Measurements from ENCODE around the gene STARD7.
A peak's percentile ranks its signal among the peaks of the same experiment; 100 is the strongest.
"Not testable (repeated sequence)": the region's sequence is repeated elsewhere in the genome, so short reads cannot be mapped to it uniquely, and the experiment has no call there.

STARD7 gene

GRCh38 chr2:96160366-96160765 lies 48.3 kb downstream of the STARD7 start:
- DNase-seq, result not testable (repeated sequence)

DNA sequence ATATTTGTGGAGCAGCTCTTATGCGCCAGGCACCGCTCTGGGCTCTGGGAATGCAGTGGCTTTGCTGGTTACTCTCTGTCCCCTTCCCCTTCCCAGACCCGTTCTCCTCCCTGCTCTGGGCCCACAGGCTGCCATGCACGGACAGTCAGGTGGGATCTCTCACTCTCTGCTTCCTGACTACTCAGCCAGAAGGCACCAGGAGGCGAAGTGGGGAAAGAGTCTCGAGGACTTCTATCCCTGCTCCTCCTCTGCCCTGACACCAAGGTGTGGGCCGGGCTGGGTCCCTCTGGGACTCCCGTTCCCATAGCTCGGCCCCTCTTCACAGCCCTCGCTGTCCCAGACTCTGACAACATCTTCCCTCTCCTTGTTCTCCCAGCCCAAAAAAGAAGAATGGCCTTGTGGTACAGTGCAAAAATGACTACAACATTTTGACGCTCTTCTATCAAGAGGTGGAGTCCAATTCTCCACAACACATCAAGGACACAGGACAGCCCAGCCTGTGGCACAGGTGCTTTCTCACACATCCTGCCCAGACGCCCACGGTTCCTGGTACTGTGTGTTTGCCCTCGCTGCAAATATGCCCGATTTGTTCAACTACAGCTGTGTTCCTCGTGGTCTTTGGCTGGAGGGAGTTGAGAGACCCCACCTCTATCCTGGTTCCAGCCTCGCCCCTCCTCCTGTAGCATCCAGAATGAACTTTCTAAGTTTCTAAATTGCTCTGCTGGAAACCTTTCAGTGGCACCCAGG lies 49.4 kb downstream of the STARD7 start:
- DNase-seq, result peak; percentile 50

GRCh38 chr2:96158554-96158940 lies 50.1 kb downstream of the STARD7 start:
- no peak for DNase-seq

GRCh38 chr2:96157649-96158553 lies 50.7 kb downstream of the STARD7 start:
- peak; percentile 71 for DNase-seq

DNA sequence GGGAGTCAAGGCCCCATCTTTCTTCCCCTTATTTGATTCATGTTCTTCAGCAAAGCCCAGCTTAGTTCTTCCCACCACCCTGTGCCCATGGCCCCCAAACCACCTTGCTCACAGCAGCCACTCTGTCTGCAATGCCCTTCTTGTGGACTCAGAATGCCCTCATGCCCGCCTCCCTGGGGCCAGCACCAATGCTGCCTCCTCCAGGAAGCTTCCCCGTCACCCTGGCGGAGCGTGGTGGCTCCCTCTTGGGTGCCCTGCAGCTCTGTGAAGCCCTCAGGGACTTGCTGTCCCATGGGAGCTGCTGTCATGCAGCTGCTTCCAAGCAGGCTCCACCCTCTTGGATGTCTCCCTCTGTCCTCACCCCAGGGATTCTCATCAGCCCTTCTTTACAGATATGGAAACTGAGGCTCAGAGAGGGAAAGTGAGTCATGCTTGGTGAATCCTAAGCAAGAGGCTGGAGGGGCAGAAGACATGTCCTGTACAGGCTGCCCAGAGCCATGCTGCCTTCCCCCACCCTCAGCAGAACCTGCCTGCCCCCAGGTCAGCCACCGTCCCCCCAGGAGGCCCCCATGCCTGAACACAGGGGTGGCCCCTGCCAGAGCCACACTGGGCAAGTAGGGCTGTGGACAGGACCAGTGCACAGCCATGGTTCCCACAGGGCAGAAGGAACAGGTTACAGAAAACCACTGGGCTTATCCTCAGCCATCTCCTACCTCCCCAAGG lies 51.5 kb downstream of the STARD7 start:
- no peak for DNase-seq

DNA sequence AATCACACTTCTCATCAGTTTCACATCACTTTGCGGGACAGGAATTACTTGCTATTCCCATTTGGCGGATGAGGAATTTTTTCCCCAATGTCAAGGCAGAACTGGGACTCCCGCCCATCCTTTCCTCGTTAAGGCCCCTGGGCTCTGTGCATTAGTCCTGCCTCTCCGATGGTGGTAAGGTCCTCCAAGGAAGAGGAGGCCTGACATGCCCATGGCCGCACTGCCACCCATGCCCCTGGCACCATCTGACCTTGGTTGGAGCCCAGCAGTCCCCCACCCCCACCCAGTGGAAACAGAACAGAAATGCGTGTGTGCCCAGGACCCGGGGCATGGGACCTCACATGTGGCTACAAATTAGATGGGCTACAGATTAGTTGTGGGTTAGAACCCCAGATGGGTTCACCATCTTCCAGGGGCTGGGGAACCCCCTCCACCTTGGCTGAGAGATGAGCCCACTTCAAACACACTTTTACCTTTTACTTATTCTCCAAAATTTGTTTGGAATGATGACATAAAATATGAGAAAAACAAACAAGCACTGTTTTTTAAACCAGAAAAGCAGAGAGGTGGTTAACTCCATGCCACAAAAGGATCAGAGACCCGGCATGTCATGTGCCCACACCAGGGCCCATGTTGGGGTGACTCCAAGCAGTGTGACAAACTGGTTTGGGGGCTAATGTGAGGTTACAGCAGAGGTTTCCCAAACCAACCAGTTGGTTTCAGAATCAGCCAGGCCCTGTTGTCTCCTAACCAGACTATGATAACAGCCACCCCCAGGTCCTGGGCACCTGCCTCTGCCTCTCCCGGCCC lies 52.4 kb downstream of the STARD7 start:
- DNase-seq, result peak; percentile 53

DNA sequence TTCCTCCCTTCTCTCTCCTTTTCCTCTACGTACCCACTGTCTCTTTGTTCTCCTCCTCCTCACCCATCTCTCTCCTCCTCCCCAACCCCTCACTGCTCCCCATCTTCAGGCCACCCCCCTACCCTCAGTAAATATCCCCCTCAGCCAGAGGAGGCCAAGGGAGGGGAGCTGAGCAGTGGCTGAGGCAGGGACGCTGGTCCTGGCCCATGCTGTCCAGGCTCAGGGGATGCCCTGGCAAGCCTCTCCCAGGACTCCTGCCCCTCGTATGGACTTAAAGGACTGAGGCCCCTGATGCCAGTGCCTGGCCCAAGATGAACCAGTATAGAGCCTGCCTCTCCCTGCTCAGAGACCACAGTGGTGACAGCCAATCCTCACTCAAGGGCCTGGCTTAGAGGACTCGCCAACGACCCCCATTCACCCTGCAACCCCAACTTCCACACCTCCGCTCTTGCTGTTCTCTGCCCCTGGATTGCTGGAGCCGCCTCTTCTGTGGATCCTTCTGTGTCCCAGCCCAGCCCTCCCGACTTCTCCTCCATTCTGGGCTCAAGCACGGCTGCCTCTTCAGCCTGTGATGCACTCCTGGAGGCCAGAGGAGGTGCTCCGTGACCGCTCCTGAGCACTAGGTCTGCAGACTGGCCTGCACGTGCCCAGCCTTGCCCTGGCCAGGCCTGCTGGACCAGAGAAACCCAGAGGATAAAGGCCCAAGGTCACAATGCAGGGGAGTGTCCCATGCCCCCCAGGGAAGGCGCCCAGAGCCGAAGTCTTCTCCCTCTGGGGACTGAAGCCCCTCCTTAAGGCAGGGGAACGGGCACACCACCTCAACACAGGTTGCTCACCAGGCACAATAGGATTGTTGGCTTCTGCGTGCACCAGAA lies 53.9 kb downstream of the STARD7 start:
- no peak for DNase-seq

- no peak for DNase-seq
Observed at GRCh38 chr2:96153991-96154431, 54.6 kb downstream of the STARD7 start.

GRCh38 chr2:96153291-96153713 lies 55.3 kb downstream of the STARD7 start:
- no peak for DNase-seq

DNA sequence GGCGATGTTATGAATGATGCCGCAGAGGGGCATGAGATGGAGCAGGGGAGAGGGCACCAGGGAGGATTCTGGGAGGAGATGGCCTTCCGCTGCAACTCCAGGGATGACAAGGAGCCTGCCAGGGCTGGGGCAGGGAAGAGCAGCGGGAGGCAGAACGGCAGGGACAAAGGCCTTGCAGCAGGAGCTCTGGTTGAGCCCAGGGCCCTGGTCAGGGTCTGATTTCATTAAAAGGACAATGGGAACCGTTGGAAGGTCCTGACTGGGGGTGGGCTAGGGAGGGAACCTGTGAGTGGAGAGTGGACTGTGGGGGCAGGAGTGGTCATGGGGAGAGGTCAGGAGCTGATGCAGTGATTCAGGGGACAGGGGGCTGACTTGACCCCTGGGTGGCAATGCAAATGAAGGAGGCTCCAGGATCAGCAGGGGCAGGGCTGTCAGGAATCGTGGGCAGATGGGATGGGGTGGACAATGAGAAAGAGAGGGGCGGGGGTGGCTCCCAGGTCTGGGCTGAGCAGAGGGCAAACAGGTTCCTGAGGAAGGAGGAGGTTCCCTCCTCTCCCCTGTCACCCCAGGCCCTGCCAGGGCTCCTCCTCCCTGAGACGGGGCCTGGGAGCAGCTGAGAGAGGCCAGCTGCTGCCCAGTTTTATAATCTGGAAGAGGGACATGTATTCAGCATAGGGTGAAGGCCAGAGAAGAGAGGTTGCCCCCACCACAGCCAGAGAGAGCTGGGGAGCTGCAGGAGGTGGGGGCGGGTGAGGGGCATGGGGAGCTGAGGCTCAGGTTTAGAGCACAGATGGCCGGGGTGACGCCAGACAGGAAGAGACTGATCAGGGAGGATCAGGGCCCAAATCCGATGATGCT lies 56.1 kb downstream of the STARD7 start:
- DNase-seq, result no peak

- DNase-seq, result no peak
Observed at GRCh38 chr2:96151595-96152303, 56.9 kb downstream of the STARD7 start.

GRCh38 chr2:96150791-96151594 lies 57.6 kb downstream of the STARD7 start:
- DNase-seq, result no peak

GRCh38 chr2:96150007-96150640 lies 58.5 kb downstream of the STARD7 start:
- no peak for DNase-seq

DNA sequence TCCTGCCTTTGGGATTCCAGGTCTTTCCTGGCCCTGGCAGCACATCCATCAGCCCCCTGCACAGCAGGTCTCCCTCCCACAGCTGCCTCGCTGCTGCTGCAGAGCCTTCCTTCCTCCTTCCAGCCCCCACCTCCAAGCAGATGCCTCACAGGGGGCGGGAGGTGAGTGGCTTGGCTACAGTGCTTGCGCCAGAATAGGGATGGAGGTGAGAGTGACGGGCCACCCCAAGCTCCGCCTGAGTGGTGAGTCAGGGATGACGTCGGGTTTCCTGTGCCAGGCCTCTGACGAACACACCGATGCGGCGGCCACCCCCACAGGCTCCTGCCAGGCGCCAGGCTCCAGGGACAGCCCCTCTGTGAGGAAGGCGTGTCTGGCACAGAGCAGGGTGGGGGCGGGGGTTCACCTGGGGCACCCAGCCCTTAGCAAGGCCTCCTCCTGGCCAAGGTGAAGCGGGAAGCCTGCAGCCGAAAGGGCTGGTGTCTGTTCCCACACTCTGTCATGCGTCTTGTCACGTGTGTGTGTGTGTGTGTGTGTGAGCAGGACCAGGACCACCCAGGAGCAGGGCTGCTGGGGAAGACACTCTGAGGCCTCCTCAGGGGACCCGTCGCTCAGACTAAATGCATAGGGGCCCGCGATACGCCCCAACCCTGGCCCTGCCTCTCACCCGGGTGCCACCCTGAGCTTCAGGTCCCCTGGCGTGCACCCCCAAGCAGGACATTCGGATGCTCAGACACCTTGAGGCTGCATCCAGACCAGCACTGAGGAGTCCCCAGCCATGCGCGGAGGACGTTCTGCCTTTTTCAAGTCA lies 60.0 kb downstream of the STARD7 start:
- DNase-seq, result peak; percentile 97

DNA sequence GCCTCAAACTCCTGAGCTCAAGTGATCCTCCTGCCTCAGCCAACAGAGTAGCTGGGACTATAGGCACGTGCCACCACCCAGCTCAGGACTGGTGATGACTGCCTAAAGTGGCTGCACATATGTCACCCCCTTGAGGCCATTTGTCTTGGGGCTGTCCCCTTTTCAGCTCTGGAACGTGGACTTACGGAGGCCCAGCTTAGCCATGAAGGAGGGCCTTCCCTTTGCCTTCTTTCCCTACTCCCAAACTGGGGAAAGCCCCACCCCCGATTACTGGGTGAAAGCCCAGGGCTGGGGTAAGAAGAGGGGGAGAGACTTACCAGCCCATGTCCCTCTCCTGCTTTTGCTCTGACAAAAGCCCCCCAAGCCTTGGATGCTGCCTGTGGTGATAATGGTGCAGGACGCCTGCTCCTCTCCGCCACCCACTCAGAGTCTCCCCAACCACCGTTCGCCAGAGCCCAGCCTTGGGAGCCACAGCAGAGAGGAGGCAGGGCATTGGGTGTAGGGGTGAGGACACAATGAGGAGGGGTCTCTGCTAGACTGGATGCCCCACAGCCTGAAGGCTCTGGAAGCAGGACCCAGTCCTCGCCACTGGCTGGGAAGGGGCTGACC lies 60.9 kb downstream of the STARD7 start:
- peak; percentile 33 for DNase-seq

- DNase-seq, result peak; percentile 41
Observed at GRCh38 chr2:96146881-96147592, 61.6 kb downstream of the STARD7 start.

All from CD4-positive, alpha-beta T cell treated with Interleukin-10 for 1 hour (primary cell).